A172 (cell line): ENCODE measurements around the gene NUDT3. TPM values are rescaled to one million over a fixed set of nuclear protein-coding genes. Genes with fewer than 3 reads are reported as not detected.
A peak's percentile ranks its signal among the peaks of the same experiment; 100 is the strongest.

Experiments used
- DNase-seq: peaks from one replicate; pipeline ENCODE4 v3.0.0-alpha.2; 2015; ENCODE audit warnings: low spot score
- total RNA-seq: library from RNA; depleted of rRNA; stranded (reverse); fragments of >200 nt; shearing (Covaris generic); gene quantifications from 2 replicates; pipeline ENCODE4 v1.2.3, GENCODE V29; 2014

Gene NUDT3
- total RNA-seq, 1 experiment from 2014 or later = 13.1 TPM

GRCh38 chr6:34322732-34323131, 69.7 kb downstream of the NUDT3 start:
- no peak for DNase-seq

GRCh38 chr6:34321821-34322220, 70.6 kb downstream of the NUDT3 start:
- no peak for DNase-seq

- no peak for DNase-seq
These were observed 73.0 kb downstream of the NUDT3 start for GRCh38 chr6:34319471-34319885.

GRCh38 chr6:34318499-34319470, 73.7 kb downstream of the NUDT3 start:
- no peak for DNase-seq

GRCh38 chr6:34317882-34318498, 74.5 kb downstream of the NUDT3 start:
- no peak for DNase-seq

- no peak for DNase-seq
These were observed 75.3 kb downstream of the NUDT3 start for GRCh38 chr6:34317172-34317477.

- no peak for DNase-seq
These were observed 75.9 kb downstream of the NUDT3 start for GRCh38 chr6:34316431-34317171.

- DNase-seq = no peak
These were observed 76.7 kb downstream of the NUDT3 start for GRCh38 chr6:34315780-34316179.

- DNase-seq = no peak
These were observed 77.2 kb downstream of the NUDT3 start for GRCh38 chr6:34315256-34315655.

GRCh38 chr6:34312259-34312658, 80.2 kb downstream of the NUDT3 start:
- DNase-seq = no peak

- DNase-seq = no peak
These were observed 81.7 kb downstream of the NUDT3 start for GRCh38 chr6:34310817-34311216.

GRCh38 chr6:34308483-34308882, 84.0 kb downstream of the NUDT3 start:
- no peak for DNase-seq

GRCh38 chr6:34305982-34306708, 86.3 kb downstream of the NUDT3 start:
- no peak for DNase-seq

GRCh38 chr6:34305497-34305896, 87.0 kb downstream of the NUDT3 start:
- DNase-seq = no peak

- no peak for DNase-seq
These were observed 88.3 kb downstream of the NUDT3 start for GRCh38 chr6:34304164-34304563.

GRCh38 chr6:34302929-34303328, 89.5 kb downstream of the NUDT3 start:
- no peak for DNase-seq

- no peak for DNase-seq
These were observed 91.1 kb downstream of the NUDT3 start for GRCh38 chr6:34301408-34301807.

- DNase-seq = no peak
These were observed 92.1 kb downstream of the NUDT3 start for GRCh38 chr6:34300332-34300751.

- DNase-seq = no peak
These were observed 93.5 kb downstream of the NUDT3 start for GRCh38 chr6:34298941-34299340.

GRCh38 chr6:34295721-34296120, 96.7 kb downstream of the NUDT3 start:
- DNase-seq = peak; percentile 6

GRCh38 chr6:34292954-34293353, 99.5 kb downstream of the NUDT3 start:
- DNase-seq = no peak

GRCh38 chr6:34289137-34289536, 103.3 kb downstream of the NUDT3 start:
- no peak for DNase-seq
